Immature natural killer cell (primary cell): ENCODE measurements around the gene OPRL1. TPM values are rescaled to one million over a fixed set of nuclear protein-coding genes. Genes with fewer than 3 reads are reported as not detected.

ENCODE experiments used
- DNase-seq, 3 donors: peaks; one replicate each; pipeline ENCODE4 v3.0.0; 2022; ENCODE audit warnings: mixed read lengths in 1 of 3
- H3K27ac Mint-ChIP-seq, 6 donors: one replicate each; pipeline ENCODE4 v1.8.0; 2020; ENCODE audit warnings: mixed read lengths in 6 of 6, mild to moderate bottlenecking in 5 of 6, inconsistent platforms in 4 of 6, moderate library complexity in 3 of 6
- H3K27me3 Mint-ChIP-seq, 3 donors: one replicate each; pipeline ENCODE4 v1.8.0; 2020 to 2021; ENCODE audit warnings: low read depth in 3 of 3, mild to moderate bottlenecking in 3 of 3, mixed read lengths in 3 of 3, moderate library complexity in 3 of 3, inconsistent platforms in 1 of 3
- H3K36me3 Mint-ChIP-seq, 3 donors: one replicate each; pipeline ENCODE4 v1.8.0; 2020; ENCODE audit warnings: mixed read lengths in 3 of 3, inconsistent platforms in 2 of 3, mild to moderate bottlenecking in 2 of 3
- H3K4me1 Mint-ChIP-seq, 2 donors: one replicate each; pipeline ENCODE4 v1.8.0; 2020; ENCODE audit warnings: inconsistent platforms in 2 of 2, mild to moderate bottlenecking in 2 of 2, mixed read lengths in 2 of 2, moderate library complexity in 1 of 2
- H3K4me3 Mint-ChIP-seq, 5 donors: one replicate each; pipeline ENCODE4 v1.8.0; 2020; ENCODE audit warnings: mild to moderate bottlenecking in 5 of 5, mixed read lengths in 5 of 5, inconsistent platforms in 3 of 5, moderate library complexity in 3 of 5
- H3K9me3 Mint-ChIP-seq, 6 donors: one replicate each; pipeline ENCODE4 v1.8.0; 2020; ENCODE audit warnings: mild to moderate bottlenecking in 6 of 6, mixed read lengths in 6 of 6, inconsistent platforms in 4 of 6, moderate library complexity in 3 of 6
- polyA plus RNA-seq, 3 donors: library from polyadenylated mRNA; unstranded; fragments of 300-500 nt; fragmentation: Illumina TruSeq; gene quantifications; one replicate each; pipeline ENCODE4 v1.2.3, GENCODE V29; 2021

Gene OPRL1
- polyA plus RNA-seq, 3 donors from 2014 or later, result 0.48 to 1.3 (median 0.73) TPM

DNA sequence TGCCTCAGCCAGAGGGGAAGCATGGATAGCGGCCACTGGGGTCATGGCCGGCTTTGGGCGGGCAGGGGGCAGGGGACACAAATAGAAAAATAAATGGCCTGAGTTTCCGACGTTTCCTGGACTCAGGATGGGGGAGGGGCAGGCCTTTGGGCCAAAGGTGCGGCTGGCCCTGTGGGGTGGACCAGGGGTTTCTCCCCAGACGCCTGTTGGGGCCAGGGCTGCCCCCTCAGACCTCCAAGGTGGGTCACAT, 23.3 kb upstream of the OPRL1 start:
- Mint-ChIP-seq H3K27ac (no peak overlapping the region), H3K4me3 (no peak overlapping the region), H3K4me1 (peaks cover 0 to 11% of the 10 kb centered on the region in 2 donors), H3K27me3 (peaks cover 6 to 11% (median 7%) of the 10 kb centered on the region in 3 donors), H3K9me3 (no peaks in the 10 kb centered on the region), H3K36me3 (no peaks in the 10 kb centered on the region)
- no peak for DNase-seq

DNA sequence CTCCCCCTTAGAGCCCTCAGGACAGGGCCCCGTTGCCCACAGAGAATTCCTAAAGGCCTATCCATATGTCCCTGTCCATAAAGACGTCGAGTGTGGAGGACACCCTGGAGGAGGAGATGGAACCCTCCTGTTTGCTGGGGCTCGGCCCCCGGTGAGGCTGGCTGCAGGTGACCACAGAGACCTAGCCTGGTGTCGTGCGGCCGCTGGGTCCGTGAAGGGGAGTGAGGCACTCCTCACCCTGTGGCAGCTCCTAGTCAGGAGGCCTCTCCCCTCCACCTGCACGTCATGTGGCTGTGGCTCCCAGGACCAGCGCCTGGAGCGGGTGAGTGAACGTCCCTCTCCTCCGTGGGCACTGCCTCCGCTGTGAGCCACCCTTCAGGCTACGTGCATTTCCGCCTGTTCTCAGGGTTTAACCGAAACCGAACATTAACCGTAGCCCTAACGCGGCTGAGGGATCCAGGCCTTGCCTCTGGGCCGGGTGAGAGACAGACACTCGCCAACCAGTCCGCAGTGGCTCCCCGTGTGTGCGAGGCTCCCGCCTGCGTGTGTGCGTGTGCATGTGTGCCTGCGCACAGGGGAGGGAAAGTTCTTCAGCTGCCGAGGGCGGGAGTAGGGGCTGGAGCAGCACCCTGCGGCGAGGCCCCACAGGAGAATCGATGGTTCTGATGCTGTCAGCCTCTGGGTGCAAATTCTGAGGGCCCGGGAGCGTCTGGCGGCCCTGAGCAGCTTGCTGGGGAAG, 22.8 kb upstream of the OPRL1 start:
- no peaks in the 10 kb centered on the region for H3K9me3 Mint-ChIP-seq
- peak in 1 of 3 donors; percentile 33 for DNase-seq
- H3K4me3 Mint-ChIP-seq, result peak overlapping the region in 4 of 5 donors; percentile 24 to 71 (median 46)
- peaks cover 0 to 13% of the 10 kb centered on the region in 2 donors for H3K4me1 Mint-ChIP-seq
- H3K36me3 Mint-ChIP-seq, result no peaks in the 10 kb centered on the region
- peaks cover 4 to 8% (median 4%) of the 10 kb centered on the region in 3 donors for H3K27me3 Mint-ChIP-seq
- H3K27ac Mint-ChIP-seq, result peak overlapping the region in 1 of 6 donors; percentile 83

DNA sequence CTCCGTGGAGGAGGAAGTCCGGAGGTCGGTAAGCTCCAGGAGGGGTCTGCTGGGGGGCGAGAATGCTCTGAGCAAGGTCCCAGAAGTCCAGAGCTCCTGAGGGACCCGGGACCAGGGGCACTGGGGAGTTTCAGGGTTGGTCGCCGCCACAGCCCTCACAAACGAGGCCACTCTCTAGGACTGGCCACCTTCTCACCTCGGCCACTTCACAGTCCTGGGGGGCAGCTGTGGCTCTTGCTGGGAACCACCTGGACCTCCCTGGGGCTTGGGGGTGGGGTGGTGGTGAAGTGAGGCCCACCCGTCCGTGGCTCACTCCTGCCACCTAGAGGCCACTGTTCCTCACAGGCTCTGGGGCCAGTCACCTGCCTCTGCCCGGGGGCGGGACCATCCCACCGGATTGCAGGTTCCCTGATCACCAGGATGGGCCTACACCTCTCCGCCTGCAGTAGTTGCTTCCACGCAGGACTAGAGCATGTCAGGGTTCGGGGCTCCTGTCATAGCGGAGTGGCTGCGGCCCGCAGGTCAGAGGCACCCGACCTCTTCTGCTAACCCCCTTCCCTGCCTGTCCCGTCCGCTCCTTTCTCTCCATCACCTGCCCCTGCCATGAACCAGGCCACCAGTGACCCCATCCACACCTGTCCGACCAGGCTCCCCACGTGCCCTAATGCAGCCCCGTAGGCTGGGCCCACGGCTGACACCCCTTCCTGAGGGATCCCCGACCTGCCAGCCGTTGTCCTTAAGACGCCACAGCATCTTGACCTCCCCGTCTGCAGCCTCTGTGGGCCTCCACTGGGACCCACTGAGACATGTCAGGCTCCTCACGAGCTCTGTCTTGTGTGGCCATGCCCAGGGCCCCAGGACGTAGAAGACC, 22.0 kb upstream of the OPRL1 start:
- Mint-ChIP-seq H3K9me3 (no peaks in the 10 kb centered on the region), H3K27ac (peak overlapping the region in 1 of 6 donors; percentile 83), H3K27me3 (peaks cover 4 to 8% (median 4%) of the 10 kb centered on the region in 3 donors), H3K4me3 (peak overlapping the region in 4 of 5 donors; percentile 24 to 71 (median 46)), H3K4me1 (peaks cover 0 to 15% of the 10 kb centered on the region in 2 donors), H3K36me3 (no peaks in the 10 kb centered on the region)
- peak; percentile 66 to 71 (median 67) for DNase-seq

DNA sequence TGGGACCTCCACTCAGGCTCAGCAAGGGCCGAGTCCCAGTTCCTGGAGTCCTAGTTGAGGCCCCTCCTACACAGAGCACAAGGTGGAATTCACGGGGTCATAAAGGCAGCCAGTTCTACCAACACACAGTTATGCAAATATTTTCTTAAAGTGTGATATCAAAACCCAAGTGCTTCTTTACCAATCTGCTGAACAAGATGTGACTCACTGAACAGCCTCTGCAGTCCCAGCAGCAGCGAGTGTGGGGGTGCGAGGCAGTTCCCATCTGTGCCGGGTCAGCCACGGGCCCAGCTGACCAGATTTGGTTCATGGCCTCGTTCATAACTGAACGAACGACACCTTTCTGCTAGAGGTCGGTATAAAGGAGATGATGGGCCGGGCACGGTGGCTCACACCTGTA, 21.3 kb upstream of the OPRL1 start:
- Mint-ChIP-seq H3K9me3 (no peaks in the 10 kb centered on the region), H3K27me3 (peaks cover 4 to 5% (median 4%) of the 10 kb centered on the region in 3 donors), H3K27ac (no peak overlapping the region), H3K36me3 (no peaks in the 10 kb centered on the region), H3K4me1 (peaks cover under 1 to 17% of the 10 kb centered on the region in 2 donors), H3K4me3 (no peak overlapping the region)
- no peak for DNase-seq

DNA sequence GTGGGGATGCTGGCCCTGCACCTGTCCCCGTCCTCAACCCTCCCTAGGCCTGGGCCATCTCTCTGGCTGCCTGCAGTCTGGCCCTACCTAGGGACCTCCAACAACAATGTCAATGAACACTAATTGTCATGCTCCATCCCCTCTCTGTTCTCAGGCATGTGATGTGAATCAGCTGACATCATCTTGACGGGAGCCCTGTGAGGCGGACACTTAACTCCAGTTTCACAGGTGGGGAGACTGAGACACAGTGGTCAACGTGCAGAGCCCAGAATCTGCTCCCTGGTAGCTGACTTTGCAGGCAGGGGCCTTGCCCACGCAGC, 17.6 kb upstream of the OPRL1 start:
- no peak for DNase-seq
- peaks cover 28 to 50% of the 10 kb centered on the region in 2 donors for H3K4me1 Mint-ChIP-seq
- no peaks in the 10 kb centered on the region for H3K36me3 Mint-ChIP-seq
- H3K27ac Mint-ChIP-seq, result no peak overlapping the region
- H3K9me3 Mint-ChIP-seq, result no peaks in the 10 kb centered on the region
- H3K27me3 Mint-ChIP-seq, result peaks cover 3 to 6% (median 5%) of the 10 kb centered on the region in 3 donors
- peak overlapping the region in 3 of 5 donors; percentile 18 to 71 (median 66) for H3K4me3 Mint-ChIP-seq

GRCh38 chr20:64062596-64063388, 17.1 kb upstream of the OPRL1 start, which contains the start of gene TCEA2:
Gene TCEA2 (plus strand): TSS chr20:64063198. CDS start chr20:64063313, 115 bp downstream.
- DNase-seq, result peak; percentile 83 to 86 (median 84)
- Mint-ChIP-seq H3K4me1 (peaks cover 31 to 49% of the 10 kb centered on the region in 2 donors), H3K27ac (peak within 1 kb of the TSS in 5 of 6 donors; percentile 40 to 84 (median 62)), H3K4me3 (peak within 1 kb of the TSS; percentile 76 to 80 (median 79)), H3K9me3 (no peaks in the 10 kb centered on the region), H3K36me3 (no peaks in the 10 kb centered on the region), H3K27me3 (peaks cover 1 to 5% (median 4%) of the 10 kb centered on the region in 3 donors)

- H3K4me3 Mint-ChIP-seq, result peak overlapping the region; percentile 76 to 80 (median 79)
- peaks cover 31 to 50% of the 10 kb centered on the region in 2 donors for H3K4me1 Mint-ChIP-seq
- peaks cover 0 to 5% (median 4%) of the 10 kb centered on the region in 3 donors for H3K27me3 Mint-ChIP-seq
- H3K27ac Mint-ChIP-seq, result peak overlapping the region in 4 of 6 donors; percentile 53 to 84 (median 71)
- no peaks in the 10 kb centered on the region for H3K9me3 Mint-ChIP-seq
- H3K36me3 Mint-ChIP-seq, result no peaks in the 10 kb centered on the region
- DNase-seq, result no peak
These were observed 16.3 kb upstream of the OPRL1 start for GRCh38 chr20:64063389-64064144.

DNA sequence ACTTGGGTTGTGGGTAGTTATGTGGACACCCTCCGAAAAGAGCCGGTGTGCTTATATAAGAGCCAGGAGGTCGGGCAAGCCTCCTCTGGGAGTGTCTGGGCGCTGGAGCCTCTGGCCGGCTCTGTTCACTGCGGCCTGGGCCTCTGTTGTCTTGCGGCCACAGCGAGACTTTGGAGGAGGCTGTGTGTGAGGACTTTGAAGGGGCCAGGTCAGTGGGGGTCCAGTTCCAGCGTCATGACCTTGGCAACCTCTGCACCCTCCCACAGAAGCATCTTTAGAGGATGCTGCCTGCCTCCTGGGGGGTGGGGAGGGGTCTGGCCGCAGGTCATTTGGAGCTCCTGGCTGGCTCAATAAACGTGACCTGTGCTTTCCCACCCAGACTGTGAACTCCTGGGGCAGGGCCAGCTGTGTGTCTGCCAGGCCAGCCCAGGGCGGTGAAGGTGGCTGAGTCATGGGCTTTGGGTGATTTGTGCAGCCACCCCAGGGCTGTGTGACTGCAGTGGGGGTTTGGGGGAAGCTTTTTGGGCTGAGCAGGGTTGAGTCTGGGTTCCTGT, 15.7 kb upstream of the OPRL1 start:
- Mint-ChIP-seq H3K27ac (peak overlapping the region in 3 of 6 donors; percentile 62 to 84 (median 84)), H3K27me3 (peaks cover 0 to 5% (median 2%) of the 10 kb centered on the region in 3 donors), H3K9me3 (no peaks in the 10 kb centered on the region), H3K4me3 (peak overlapping the region; percentile 76 to 80 (median 79)), H3K36me3 (no peaks in the 10 kb centered on the region), H3K4me1 (peaks cover 31 to 53% of the 10 kb centered on the region in 2 donors)
- DNase-seq, result no peak

DNA sequence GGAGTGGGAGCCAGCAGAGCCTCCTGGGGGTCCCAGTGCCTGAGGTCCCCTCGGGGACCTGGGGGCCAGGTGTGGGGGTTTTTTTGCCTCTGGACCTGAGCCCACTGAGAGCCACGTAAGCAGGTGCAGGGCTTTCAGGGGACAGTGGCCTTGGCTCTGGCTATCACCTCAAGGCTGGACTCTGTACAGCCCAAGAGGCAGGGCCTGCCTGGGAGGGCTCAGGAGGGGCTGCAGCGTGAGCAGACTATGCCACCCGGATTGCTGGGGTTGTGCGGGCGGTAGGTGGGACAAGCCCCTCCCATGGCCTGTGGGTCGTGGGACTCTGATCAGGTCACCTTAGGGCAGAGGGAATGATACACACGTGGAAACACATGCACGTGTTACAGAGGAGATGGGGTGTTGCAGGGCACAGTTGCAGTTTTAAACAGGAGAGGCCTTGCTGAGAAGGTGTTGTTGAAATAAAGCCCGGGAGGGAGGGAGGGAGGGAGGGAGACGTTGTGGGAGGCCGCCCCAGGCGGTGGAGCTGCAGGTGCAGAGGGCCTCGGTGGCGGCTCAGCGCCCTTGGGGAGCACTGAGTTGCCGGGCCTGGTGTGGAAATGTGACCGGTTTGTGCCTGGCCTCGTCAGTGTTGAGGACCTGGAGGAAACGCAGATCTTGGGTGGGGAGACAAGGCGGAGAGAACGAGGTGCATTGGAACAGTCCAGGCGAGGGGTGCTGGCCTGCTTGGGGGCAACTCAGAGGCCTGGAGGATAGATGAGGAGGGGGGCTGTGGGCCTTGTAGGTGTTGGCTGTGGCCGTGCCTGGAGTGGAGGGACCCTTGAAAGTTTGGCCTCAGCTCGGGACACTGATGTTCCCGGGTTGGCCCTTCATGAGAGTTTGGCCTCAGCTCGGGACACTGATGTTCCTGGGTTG, 14.6 kb upstream of the OPRL1 start:
- H3K9me3 Mint-ChIP-seq, result no peaks in the 10 kb centered on the region
- DNase-seq, result no peak
- H3K4me3 Mint-ChIP-seq, result peak overlapping the region; percentile 71 to 81 (median 78)
- H3K36me3 Mint-ChIP-seq, result no peaks in the 10 kb centered on the region
- peaks cover 31 to 53% of the 10 kb centered on the region in 2 donors for H3K4me1 Mint-ChIP-seq
- peak overlapping the region; percentile 64 to 96 (median 88) for H3K27ac Mint-ChIP-seq
- H3K27me3 Mint-ChIP-seq, result peaks cover 0 to 3% (median 2%) of the 10 kb centered on the region in 3 donors

DNA sequence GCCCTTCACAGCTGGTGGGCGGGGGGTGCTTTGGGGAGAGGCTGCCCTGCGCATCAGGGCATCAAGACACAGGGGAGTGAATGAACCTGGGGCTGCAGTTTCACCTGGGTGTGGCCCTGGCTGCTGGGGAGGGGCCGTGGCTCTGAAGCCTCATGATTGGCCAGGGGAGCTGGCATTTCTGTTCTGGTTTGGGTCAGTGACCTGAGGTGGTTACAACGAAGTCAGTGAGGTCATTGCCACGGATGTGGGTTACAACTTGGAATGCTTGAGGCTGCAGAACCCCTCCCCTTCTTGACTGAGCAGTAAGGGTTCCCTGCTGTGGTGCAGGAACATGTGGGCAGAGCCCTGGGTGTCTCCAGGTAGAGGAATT, 13.9 kb upstream of the OPRL1 start:
- peak overlapping the region; percentile 64 to 96 (median 88) for H3K27ac Mint-ChIP-seq
- H3K4me3 Mint-ChIP-seq, result peak overlapping the region; percentile 71 to 81 (median 78)
- peaks cover 31 to 53% of the 10 kb centered on the region in 2 donors for H3K4me1 Mint-ChIP-seq
- H3K9me3 Mint-ChIP-seq, result no peaks in the 10 kb centered on the region
- peak; percentile 84 to 86 (median 86) for DNase-seq
- no peaks in the 10 kb centered on the region for H3K36me3 Mint-ChIP-seq
- peaks cover 0 to 3% (median 2%) of the 10 kb centered on the region in 3 donors for H3K27me3 Mint-ChIP-seq

GRCh38 chr20:64067005-64067632, 12.8 kb upstream of the OPRL1 start:
- no peak for DNase-seq
- Mint-ChIP-seq H3K27me3 (peaks cover 0 to 3% (median 2%) of the 10 kb centered on the region in 3 donors), H3K4me1 (peaks cover 31 to 51% of the 10 kb centered on the region in 2 donors), H3K27ac (peak overlapping the region in 4 of 6 donors; percentile 35 to 76 (median 53)), H3K9me3 (no peaks in the 10 kb centered on the region), H3K36me3 (no peaks in the 10 kb centered on the region), H3K4me3 (peak overlapping the region in 2 of 5 donors; percentile 12 to 13)
